HG02885 (cell line): Measurements from ENCODE around the gene UBL4B.
"Not testable (repeated sequence)": the region's sequence is repeated elsewhere in the genome, so short reads cannot be mapped to it uniquely, and the experiment has no call there.

ENCODE experiments used
- ATAC-seq: cut with Tn5 transposase; IDR thresholded peaks from one replicate; pipeline ENCODE4 v1.9.1; 2021; ENCODE audit warnings: mild to moderate bottlenecking; ENCODE audit not compliant: unreplicated experiment, poor library complexity

Gene UBL4B, protein sequence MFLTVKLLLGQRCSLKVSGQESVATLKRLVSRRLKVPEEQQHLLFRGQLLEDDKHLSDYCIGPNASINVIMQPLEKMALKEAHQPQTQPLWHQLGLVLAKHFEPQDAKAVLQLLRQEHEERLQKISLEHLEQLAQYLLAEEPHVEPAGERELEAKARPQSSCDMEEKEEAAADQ

GRCh38 chr1:110112143-110112542 is at the start of gene UBL4B:
Gene UBL4B, plus strand, starts transcription at chr1:110112443. Its CDS starts 92 bp downstream, at chr1:110112535.
- no peak for ATAC-seq

GRCh38 chr1:110062612-110063011 is 49.6 kb upstream of the UBL4B start:
- no peak for ATAC-seq

DNA sequence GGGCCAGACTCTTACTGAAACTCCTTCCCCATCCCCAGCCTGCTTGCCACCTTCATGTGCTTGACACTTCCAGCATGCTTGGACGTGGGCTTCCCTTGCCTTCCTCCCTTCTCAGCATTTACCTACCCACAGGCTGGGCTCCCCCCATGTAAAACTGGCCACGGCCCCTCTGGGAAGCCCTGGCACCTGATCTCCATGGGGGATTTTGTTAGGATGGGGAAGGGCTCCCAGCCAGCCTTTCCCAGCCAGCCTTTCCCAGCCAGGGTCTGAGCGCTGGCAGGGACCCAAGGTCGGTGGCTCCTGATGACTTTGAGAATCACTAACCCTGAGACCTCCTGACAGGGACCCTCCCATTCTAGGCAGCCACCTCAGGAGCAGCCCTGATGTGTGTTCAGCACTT is 48.5 kb upstream of the UBL4B start:
- ATAC-seq, result no peak

DNA sequence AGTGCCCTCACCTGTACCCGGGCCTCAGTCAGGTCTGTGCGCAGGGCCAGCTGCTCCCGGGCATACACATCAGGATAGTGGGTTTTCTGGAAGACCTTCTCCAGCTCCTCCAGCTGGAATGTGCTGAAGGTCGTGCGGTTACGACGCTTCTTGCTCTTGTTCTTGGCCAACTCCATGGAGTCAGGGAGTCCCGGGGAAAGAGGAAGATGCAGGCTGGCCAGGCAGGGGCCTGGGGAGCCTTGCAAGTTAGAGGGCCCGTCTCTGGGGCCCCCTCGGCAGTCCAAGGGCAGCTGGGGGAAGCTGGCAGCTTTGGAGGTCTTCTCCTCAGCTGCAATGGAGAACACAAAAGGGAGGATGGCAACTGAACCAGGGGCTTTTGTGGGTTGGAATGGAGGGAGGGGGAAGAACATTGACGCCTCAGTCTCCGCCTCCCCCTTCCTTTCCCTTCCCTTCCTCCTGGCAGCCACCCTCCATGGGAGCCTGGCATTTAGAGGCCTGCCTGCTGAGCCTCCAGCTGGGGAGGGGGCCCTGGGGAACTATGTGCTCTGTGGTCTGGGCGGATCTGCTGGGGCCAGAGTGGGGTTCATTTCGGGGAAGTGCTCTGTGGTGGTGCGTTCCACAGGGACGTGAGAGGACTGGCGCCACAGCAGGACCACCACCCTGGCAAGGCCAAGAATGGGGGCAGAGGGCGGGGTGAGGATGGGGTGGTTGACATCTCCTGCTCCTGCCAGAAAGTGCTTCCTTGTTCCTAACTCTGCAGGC is 47.5 kb upstream of the UBL4B start:
- ATAC-seq, result no peak

- ATAC-seq, result no peak
Measured at GRCh38 chr1:110065841-110066240, 46.4 kb upstream of the UBL4B start.

DNA sequence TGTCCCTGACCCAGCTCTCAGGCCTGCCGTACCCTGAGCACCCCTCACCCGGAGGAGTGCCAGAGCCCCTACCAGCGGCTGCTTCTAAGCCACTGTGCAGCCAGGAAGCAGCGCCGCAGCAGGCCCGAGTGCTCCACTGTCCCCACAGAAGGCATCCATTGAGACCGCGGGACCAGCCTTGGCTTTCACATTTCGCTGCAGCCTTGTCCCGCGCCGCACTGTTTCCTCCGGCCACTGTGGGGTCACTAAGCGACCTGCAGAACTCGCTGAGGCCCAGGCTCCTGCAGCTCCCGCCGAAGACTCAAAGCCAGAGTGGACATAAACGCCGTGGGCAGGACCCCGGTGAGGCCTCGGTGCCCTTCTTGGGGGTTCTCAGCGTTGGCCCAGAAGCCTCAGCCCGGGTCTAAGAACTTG is 44.8 kb upstream of the UBL4B start:
- ATAC-seq, result no peak

DNA sequence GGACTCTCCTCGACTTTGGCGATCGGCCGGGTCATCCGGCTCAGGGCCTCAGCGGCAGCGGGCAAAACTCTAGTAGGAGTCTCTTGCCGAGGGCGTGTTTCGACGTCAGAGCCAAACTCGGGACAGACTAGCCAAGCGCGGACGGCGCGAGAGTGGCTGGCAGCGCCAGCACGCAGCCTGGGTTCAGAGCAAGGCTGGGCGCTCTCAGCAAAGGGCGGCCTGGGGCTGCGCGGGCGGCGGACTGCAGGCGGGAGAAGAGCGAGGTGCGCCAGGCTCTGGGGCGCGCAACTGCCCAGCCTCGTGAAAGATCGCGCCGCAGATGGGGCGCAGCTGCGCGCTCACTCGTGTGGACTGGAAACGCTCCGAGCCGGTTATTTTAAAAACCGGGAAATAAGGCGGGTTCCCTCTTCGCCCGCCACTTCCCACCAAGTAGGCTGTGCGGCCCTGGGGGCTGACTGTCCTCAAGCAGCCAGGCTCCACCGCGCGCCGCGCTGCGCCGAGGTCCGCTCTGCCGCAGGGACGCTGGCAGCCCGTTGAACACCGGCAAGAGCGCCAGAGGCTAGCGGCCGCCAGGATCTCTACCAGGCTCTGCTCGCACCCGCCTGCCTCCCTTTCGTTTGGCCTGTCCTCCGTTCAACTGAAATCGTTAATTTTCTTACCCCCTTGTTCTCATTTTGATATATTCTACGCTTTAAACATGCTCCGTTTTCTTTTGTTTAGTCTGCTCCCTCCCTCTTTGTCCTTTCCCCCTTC is 44.2 kb upstream of the UBL4B start:
- ATAC-seq, result no peak

- ATAC-seq, result no peak
Measured at GRCh38 chr1:110068646-110069403, 43.4 kb upstream of the UBL4B start.

GRCh38 chr1:110069404-110070281 is 42.6 kb upstream of the UBL4B start:
- no peak for ATAC-seq

DNA sequence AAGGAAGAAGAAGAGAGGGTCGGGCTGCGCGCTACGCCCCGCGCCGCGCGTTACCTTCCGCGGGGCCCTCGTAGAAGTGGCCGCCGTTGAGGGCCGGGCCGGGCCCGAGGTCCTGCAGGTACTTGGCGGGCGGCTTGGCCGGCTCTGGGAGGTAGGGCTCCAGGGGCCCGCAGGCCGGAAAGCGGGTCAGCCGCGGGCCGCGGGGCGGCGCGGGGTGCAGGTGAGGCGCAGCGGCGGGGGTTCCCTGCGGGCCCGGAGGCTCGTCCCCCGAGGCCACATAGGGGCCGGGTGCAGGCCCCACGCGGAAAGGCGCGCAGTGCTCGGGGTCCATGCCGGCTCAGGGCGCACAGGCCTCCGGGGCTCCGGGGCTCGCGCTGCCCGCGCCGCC is 42.0 kb upstream of the UBL4B start:
- ATAC-seq, result no peak

- no peak for ATAC-seq
Measured at GRCh38 chr1:110070671-110071242, 41.5 kb upstream of the UBL4B start, which contains the start of gene ALX3. Gene ALX3, minus strand, starts transcription at chr1:110070672. Its CDS starts 60 bp downstream, at chr1:110070612.

GRCh38 chr1:110074166-110074565 is 38.1 kb upstream of the UBL4B start:
- ATAC-seq, result no peak

GRCh38 chr1:110076789-110077500 is 35.3 kb upstream of the UBL4B start:
- no peak for ATAC-seq

DNA sequence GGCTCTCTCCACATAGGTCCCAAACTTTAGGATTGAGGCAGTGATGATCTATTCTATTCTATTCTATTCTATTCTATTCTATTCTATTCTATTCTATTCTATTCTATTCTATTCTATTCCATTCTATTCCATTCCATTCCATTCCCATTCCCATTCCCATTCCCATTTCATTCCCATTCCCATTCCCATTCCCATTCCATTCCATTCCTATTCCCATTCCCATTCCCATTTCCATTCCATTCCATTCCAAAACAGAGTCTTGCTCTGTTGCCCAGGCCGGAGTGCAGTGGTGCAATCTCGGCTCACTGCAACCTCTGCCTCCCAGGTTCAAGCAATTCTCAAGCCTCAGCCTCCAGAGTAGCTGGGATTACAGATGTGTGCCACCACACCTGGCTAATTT is 32.2 kb upstream of the UBL4B start:
- not testable (repeated sequence) for ATAC-seq

GRCh38 chr1:110081061-110081460 is 31.2 kb upstream of the UBL4B start:
- no peak for ATAC-seq

DNA sequence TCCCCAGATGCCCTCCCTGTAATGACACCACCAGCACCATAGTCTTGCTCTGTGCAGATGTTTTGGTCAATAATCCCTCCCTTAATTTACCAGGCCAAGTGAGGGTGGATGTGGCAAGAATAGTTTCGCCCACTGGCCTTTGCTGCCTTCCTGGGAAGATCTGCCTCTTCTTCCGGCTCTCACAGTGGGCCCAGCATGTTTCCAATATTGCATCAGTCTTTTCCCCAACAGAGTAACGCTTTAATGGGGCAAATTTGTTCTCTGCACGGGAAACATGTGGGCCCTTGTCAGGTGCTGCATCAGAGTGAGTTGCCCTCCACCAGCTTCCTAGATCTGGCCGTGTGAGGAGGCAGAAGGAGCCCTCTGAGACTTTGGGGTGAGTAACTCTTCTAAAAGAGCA is 29.8 kb upstream of the UBL4B start:
- no peak for ATAC-seq

- ATAC-seq, result no peak
Measured at GRCh38 chr1:110083061-110083865, 29.0 kb upstream of the UBL4B start.

GRCh38 chr1:110083866-110084226 is 28.4 kb upstream of the UBL4B start:
- ATAC-seq, result no peak
